Astrocyte of the spinal cord (primary cell): Measurements from ENCODE around the gene WFS1.

Experiments used
- DNase-seq: peaks from one replicate; pipeline ENCODE4 v3.0.0; 2011; ENCODE audit warnings: low read depth, low spot score
- H3K4me3 ChIP-seq: 2 replicates; pipeline ENCODE4 v1.5.1; 2011; ENCODE audit warnings: low read depth, mild to moderate bottlenecking, low read length, moderate library complexity
- CTCF ChIP-seq: IDR thresholded peaks from 2 replicates; pipeline ENCODE4 v1.5.1; 2012; ENCODE audit warnings: low read depth, mild to moderate bottlenecking, low read length, inconsistent platforms
- in situ Hi-C: cut with HindIII; loops from 2 replicates; pipeline ENCODE4 v1.10.0; 2017; ENCODE audit warnings: low sequenced_read_pairs

Gene WFS1

GRCh38 chr4:6336166-6336565 lies 66.5 kb downstream of the WFS1 start:
- in situ Hi-C loops: no loop called here
- TF ChIP-seq CTCF: no peak
- no peak overlapping the region for H3K4me3 ChIP-seq
- no peak for DNase-seq

GRCh38 chr4:6337331-6337935 lies 67.8 kb downstream of the WFS1 start:
- no peak for DNase-seq
- no peak overlapping the region for H3K4me3 ChIP-seq
- no peak for TF ChIP-seq CTCF
- in situ Hi-C loops: no loop called here

GRCh38 chr4:6338175-6338950 lies 68.7 kb downstream of the WFS1 start:
- in situ Hi-C loops: no loop called here
- no peak for TF ChIP-seq CTCF
- DNase-seq: no peak
- no peak overlapping the region for H3K4me3 ChIP-seq

- in situ Hi-C loops: no loop called here
- DNase-seq: no peak
- H3K4me3 ChIP-seq: no peak overlapping the region
- no peak for TF ChIP-seq CTCF
Observed at GRCh38 chr4:6338951-6339817, 69.5 kb downstream of the WFS1 start.

DNA sequence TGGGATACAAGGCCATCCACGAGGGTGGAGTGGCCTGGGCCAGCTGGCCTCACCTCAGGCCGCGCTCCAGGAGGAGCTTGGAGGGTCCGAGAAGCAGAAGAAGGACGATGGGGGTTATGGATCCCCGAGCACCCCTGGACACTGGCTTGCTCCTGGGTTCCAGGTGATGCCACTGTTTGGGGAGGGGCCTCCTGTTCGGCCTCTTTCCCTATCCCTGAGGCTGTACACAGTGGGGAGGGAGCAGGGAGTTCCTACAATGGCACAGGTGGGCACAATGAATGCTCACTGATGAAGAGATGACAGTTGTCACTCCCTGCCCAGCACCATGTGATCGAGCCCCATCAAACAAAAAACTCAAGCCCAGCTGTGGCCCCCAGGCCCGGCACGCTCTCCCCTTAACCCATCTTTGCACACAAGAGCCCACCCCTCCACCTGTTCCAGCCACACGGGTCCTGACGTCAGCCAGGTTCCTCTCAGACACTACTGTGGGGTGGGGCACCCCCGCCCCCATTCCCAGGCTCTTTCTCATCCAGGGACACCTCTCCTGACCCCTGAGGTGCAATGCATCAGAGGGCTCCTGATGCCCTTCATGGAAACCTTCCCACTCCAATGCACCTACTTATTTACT lies 70.3 kb downstream of the WFS1 start:
- no peak for DNase-seq
- no peak overlapping the region for H3K4me3 ChIP-seq
- in situ Hi-C loops: no loop called here
- no peak for TF ChIP-seq CTCF

GRCh38 chr4:6340446-6341015 lies 70.9 kb downstream of the WFS1 start:
- DNase-seq: no peak
- in situ Hi-C loops: no loop called here
- TF ChIP-seq CTCF: no peak
- no peak overlapping the region for H3K4me3 ChIP-seq
